ENCODE data around the gene TBL1X.

The TBL1X gene

GRCh38 chrX:9495496-9495895, 30.6 kb downstream of the TBL1X start:
- DNase-seq (ENCODE audit: low read depth) = no peak
- no peak overlapping the region for H3K4me3 ChIP-seq (ENCODE audit: low read length)
- TF ChIP-seq CTCF (conservative IDR thresholded peaks at IDR 0.05; ENCODE audit: low read length) = no peak

GRCh38 chrX:9498236-9498635, 33.4 kb downstream of the TBL1X start:
- H3K4me3 ChIP-seq (ENCODE audit: low read length) = no peak overlapping the region
- DNase-seq (ENCODE audit: low read depth) = no peak
- no peak for TF ChIP-seq CTCF (conservative IDR thresholded peaks at IDR 0.05; ENCODE audit: low read length)

GRCh38 chrX:9500584-9500983, 35.7 kb downstream of the TBL1X start:
- DNase-seq (ENCODE audit: low read depth) = no peak
- no peak overlapping the region for H3K4me3 ChIP-seq (ENCODE audit: low read length)
- TF ChIP-seq CTCF (conservative IDR thresholded peaks at IDR 0.05; ENCODE audit: low read length) = no peak

GRCh38 chrX:9501362-9501761, 36.5 kb downstream of the TBL1X start:
- H3K4me3 ChIP-seq (ENCODE audit: low read length) = no peak overlapping the region
- no peak for TF ChIP-seq CTCF (conservative IDR thresholded peaks at IDR 0.05; ENCODE audit: low read length)
- no peak for DNase-seq (ENCODE audit: low read depth)

- DNase-seq (ENCODE audit: low read depth) = no peak
- no peak overlapping the region for H3K4me3 ChIP-seq (ENCODE audit: low read length)
- TF ChIP-seq CTCF (conservative IDR thresholded peaks at IDR 0.05; ENCODE audit: low read length) = no peak
Measured at GRCh38 chrX:9503261-9503660, 38.4 kb downstream of the TBL1X start.

GRCh38 chrX:9510366-9510765, 45.5 kb downstream of the TBL1X start:
- H3K4me3 ChIP-seq (ENCODE audit: low read length) = no peak overlapping the region
- no peak for DNase-seq (ENCODE audit: low read depth)
- TF ChIP-seq CTCF (conservative IDR thresholded peaks at IDR 0.05; ENCODE audit: low read length) = no peak

- no peak for TF ChIP-seq CTCF (conservative IDR thresholded peaks at IDR 0.05; ENCODE audit: low read length)
Measured at GRCh38 chrX:9510980-9511379, 46.1 kb downstream of the TBL1X start.

More at GRCh38 chrX:9510980-9511379, 46.1 kb downstream of the TBL1X start:
- no peak overlapping the region for H3K4me3 ChIP-seq (ENCODE audit: low read length)
- no peak for DNase-seq (ENCODE audit: low read depth)
